Mesenteric fat pad (tissue), 1 donor: ENCODE data around the gene CHD5. TPM values are rescaled to one million over a fixed set of nuclear protein-coding genes. Genes with fewer than 3 reads are reported as not detected.

Experiments used
- DNase-seq: peaks from one replicate; pipeline ENCODE4 v3.0.0-alpha.2; 2020; ENCODE audit warnings: low spot score
- total RNA-seq: library from RNA; stranded (reverse); fragmentation: NEBNext Ultra II Directional; extraction: Animal tissue kit (Norgen Biotek cat#: 25700); gene quantifications from one replicate; pipeline ENCODE4 v1.2.1, GENCODE V29; 2021
- donor health status: DM: yes; HTN: yes; CAD: no.

The CHD5 gene
- total RNA-seq, 1 donor from 2014 or later, result 0.13 TPM

DNA sequence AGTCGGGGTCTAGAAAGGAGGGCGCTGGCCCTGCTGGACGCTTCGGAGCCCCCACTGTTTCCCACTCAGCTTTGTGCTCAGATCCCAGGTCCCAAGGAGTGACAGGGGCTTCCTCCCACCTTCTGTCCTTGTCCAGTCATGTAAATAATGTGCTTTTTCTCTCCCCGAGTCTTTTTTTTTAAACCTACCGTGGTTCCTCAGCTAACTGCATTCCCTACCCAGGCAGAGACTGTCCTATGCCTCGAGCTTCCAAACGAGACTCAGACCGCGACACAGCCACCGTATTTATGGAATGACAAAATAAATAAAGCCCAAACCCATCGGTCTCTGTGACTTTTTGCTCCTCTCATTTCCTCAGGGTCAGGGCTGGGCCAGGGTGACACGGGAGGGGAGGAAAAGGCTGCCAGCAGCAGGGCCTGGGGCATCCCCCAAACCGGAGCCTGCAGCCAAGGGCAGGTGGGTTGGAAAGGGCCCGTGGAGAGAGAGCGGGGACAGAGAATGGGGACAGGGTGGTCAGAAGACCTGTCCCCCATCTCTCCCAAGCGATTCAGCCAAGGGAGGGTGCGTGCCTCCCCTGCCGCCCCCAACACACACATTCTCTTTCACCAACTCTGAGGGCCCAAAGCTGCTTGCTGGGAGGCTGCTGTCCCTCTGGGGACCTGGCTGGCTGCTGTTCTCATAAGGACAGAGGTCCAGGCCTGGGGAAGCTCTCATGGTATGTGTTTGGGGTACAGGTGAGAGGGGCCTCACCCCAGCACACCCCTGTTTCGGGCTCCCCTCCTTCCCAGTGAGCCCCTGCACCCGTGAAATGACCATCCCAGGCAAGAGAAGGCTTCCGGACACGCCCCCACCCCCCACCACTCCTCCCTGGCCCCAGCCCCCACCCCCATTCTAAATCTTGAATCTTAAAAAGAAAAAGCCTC, 79.0 kb downstream of the CHD5 start:
- no peak for DNase-seq

DNA sequence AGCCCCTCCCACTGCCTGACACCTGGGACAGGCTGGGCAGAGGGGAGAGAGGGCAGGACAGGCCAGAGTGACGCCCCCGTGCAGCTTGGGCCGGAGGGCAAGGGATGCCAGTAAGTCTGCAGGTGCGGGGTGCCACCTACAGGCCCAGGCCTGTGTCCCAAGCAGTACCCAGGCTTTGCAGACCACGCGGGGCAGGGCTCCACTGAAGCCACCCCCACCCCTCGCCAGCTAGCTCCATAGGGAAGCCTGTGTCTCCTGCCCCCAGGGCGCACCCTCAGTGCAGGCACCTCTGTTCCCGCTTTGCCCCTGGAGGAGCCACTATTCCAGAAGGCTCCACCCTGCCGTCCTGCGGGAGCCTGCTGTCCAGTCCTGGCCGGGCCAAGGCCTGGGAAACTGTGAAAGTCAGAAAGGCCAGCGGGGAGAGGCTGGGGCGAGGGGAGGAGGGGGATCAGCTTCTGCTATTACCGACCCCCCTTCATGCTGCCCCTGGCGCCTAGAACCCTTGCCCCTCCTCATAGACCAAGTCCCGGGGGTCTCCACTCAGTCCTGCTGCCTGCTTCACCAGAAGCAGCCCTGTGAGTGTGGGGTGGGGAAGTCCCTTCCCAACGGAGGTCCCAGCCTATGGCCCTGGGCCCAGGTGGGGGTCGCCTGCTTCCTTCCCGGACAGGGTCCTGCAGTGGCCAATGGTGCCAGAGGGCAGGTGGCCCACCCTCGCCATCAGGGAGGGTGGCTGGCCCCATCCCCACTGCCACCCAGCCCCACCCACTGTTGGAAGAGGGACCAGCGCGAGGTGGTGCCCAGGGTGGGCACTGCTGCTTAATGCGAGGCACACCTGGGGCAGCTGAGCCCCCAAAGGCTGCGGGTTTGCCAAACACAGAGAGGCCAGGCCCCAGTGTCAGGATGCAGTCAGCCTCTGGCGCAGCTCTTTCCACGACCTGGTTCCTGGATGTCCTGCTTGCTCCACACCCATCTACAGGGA, 80.0 kb downstream of the CHD5 start:
- DNase-seq, result no peak

DNA sequence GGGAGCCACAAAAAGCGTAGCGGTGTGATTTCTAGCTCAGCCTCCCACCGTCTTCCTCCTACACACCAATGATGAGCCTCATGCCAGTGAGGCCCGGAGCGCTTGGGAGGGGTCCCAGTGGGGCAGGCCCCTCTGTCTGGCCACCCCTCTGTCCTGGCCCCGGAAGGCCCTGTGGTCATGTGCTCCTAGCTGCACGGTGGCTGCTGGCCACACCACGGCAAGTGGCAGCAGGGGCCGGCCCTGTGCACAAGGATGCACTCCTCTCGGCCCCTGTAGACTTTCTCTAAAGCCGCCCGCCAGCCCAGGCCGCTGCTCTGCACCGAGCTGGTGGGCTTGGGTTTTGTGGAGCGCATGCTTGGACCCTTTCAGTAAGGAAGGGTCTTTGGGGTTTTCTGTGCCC, 80.8 kb downstream of the CHD5 start:
- DNase-seq, result no peak

DNA sequence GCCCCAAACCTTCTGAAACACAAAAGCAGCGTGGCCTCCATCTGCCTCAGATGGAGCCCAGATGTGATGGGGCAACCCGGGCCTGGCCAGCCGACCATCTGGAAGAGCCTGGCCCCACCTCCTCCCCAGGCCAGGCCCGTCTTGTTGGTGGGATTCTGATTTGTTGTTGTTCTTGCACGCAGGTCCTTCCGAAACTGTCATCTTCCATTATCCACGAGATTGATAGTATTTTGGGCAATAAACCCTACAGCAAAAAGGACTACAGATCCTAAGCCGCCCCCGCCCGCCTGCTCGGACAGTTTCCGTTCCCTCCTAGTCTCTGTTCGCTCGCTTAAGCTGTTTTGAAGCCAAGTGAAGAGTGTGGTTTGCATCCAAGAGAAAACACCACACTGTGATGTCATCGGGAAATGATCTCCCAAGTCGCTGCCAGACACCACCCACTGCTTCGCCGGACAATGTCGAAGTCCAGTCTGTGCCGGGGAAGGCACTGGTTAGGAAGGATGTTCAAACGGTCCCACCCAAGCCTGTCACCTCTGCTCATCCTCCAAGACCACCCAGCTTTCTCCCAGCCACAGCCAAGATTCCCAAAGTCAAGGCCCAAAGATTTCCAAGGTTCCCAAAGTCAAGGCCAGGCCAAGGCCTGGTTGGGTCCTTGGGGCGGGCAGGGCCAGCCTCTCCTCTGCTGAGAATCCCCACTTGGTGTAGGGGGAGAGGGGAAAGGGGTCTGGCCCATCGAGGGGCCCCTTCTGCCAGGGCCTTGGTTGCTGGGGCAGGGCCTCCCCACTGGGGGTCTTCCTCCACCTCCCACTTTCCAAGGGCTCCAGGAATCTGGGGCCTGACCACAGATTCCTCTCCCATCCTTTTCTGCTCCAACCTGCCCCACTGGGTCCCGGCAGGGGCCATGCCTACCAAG, 81.6 kb downstream of the CHD5 start:
- DNase-seq, result no peak

DNA sequence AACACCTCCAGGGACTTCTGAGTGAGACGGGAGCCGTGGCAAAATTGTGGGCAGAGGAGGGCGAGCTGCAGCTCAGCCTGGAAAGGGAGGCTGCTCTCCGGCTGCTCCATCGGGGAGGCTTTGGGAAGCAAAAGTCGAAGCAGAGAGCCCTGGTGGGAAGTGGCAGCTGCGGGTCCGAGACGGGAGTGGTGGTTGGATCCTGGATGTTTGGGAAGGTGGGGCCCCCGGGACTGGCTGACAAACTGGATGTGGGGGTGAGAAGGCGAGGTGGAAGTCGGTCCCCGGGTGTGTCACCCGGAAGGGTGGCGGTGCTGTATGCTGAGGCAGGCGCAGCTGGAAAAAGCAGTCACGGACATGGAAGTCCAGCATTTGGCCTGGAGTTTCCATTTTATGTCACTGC, 82.3 kb downstream of the CHD5 start:
- no peak for DNase-seq

DNA sequence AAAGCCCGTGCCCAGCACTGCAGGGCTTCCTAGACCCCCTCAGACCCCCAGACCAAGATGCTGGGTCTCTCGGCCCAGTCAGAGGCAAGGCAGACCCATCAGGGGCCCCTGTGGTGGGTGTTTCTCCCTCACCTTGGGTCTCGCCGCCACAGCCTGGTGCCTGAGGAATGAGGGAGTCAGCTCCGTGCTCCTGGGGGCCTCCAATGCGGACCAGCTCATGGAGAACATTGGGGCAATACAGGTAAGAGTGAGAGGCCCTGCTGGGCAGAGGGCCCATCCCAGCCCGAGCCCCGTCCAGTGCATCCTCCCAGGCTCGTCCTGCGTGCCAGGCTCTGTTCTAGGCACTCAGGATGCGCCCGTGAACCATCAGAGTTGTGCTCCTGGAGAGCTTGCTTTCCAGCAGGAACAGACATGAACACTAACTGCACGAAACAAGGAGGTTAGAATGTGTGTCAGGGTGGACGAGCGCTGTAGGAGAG, 83.0 kb downstream of the CHD5 start:
- DNase-seq, result no peak

DNA sequence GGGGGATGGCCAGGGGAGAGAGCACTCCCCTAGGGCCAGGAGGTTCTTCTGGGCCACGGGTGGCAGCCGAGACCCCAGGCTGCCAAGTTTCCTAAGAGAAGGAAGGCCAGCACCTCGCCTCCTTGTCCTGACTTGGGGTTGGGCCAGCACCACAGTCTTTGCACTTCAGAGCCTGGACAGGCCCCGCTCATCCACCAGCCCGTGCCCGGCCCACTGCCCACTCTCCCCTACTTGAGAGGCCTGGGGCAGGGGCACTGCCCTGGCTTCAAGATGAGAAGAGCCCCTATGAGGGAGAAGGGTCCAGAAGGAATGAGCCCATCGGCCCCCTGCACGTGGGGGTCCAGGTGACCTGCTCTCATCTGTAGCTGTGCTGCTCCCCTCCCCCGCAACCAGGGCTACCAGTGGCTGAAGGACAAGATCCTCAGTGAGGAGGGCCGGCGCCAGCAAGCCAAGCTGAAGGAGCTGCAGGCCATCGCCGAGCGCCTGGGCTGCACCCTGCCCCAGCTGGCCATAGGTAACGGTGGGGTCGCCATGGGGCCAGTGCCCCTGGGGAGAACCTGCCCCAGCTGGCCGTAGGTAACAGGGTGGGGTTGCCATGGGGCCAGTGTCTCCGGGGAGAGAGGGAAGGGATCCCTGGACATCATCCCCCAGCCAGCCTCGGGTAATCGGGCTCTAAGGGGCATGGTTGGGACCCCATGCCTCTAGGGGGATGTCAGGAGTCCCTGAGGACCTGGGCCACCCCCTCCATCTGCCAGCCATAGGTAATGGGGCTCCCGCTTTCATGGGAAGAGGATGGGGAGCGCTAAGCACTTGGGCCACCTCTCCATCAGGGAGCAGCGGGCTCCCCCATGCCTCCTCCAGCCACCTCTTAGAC, 83.6 kb downstream of the CHD5 start:
- no peak for DNase-seq

DNA sequence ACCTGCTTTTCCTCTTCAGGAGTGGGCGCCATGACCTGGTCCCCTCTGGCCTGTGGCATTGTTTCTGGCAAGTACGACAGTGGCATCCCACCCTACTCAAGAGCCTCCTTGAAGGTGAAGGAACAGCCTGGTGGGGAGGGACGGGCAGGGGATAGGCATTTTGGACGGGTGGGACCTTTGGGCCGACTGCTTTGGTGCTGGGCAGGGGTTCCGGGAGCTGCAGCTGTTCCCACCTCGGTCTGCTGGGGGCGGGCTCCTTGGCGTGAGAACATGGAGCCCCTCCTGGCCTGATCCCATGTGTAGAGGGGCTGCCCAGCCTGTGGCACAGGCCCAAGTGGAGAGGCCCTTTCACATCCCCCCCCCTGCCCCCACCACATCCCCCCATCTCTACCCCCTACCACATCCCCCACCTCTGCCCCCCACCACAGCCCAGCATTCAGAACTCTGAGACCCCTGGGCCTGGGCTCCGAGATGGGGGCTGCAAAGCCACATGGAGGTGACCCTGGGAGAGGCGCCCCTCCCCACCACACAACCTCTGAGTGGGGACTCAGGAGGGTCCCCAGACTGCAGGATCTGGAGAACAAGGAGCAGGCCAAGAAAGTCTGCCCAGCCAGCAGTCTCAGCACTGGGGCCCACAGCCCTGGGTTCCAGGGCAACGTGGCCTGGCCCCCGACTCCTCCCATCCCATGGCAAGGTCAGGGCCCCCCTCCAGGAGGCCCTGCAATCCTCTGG, 84.4 kb downstream of the CHD5 start:
- DNase-seq, result no peak

DNA sequence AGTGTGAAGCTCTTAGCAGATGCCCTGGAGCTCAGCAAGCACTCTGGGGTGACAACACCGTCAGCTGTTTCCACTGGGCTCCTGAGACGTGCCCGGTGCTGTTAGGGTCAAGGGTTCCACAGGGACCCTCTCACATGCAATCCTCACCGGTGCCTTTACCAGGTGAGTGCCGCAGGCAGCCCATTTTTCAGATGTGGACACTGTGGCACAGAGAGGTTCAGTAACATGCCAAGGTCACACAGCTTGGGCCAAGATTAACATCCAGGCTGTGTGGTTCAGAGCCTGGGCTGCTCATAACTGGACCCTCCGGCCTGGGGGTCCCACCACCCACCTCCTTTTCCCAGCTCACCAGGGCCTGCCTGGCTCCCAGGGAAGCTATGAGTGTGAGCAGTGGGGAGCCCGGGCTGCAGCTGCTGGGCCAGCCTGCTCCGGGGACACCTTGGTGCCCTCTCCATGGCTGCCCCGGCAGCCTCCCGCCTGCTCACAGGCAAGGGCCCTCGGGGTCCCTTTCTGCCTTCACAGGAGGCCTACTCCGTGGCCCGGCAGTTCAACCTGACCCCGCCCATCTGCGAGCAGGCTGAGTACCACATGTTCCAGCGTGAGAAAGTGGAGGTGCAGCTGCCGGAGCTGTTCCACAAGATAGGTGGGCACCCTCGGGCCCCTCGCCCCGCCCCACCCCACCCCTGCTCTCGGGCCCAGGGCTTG, 85.2 kb downstream of the CHD5 start:
- no peak for DNase-seq

DNA sequence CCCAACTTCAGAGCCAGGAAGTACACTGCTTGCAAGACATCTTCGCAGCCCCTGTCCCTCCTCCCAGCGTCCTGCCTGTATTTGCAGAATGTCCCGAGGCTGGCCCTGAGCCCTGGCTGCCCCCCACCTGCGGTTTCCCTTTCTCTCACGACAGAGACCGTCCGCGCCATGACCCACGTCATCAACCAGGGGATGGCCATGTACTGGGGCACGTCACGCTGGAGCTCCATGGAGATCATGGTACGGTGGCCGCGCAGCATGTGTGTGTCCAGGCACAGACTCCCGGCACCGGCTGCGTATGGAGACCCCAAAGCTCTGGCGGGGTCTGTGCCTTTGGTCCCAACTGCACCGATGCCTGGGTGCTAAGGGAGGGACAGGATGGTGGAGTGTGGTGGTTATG, 85.9 kb downstream of the CHD5 start:
- no peak for DNase-seq

DNA sequence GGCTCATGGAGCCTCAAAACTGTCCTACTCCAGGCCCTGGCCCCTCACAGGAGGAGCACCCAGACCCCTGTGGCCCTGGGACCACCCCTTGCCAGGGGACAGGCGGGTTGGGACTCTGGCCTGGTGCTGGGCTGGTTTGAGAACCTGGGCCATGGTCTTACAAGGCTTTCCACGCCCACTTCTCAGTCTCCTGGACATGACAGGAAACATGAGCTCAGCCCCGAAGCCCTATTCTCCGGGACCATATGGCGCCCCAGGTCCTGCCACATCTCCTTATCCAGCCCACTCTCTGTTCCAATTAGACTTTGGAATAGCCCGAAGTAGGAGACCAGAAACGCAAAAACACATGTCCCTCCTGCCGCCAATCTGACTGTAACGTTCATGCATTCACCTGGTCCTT, 86.5 kb downstream of the CHD5 start:
- DNase-seq, result no peak

DNA sequence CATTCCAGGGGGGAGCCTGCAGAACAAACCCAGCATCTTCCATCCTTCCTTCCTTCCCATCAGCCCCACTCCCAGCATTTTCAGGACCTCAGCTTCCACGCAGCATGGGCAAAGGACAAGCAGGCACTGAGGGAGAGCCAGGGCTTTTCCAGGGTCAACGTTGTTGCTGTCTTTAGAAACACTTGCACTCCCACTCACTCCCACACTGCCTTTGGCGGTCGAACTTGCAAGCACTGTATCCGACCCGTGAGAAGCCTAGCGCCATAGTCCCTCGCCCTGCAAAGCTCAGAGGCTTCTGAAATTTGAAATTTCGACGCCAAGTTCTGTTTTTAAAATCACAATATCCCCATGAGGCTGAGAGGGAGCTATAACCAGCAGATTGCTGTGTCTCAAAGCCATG, 87.0 kb downstream of the CHD5 start:
- DNase-seq, result no peak

DNA sequence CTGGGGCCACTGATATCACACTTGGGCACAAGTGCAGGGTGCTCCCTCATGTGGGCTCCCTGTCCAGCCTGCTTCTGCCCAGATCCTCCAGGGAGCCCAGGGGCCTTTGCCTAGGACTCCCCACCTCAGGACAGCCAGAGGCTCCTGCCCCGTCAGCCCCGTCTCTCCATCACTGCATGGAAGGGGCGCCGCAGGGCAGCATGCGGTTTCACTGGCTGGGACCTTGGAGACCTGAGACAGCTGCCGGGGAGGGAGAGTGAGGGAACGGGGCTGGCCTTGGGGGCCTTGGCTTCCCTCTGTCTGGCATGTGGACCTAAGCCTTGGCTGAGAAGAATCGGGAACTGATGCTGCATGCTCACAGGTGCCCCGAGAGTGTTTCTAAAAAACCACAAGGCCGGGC, 87.9 kb downstream of the CHD5 start:
- no peak for DNase-seq

DNA sequence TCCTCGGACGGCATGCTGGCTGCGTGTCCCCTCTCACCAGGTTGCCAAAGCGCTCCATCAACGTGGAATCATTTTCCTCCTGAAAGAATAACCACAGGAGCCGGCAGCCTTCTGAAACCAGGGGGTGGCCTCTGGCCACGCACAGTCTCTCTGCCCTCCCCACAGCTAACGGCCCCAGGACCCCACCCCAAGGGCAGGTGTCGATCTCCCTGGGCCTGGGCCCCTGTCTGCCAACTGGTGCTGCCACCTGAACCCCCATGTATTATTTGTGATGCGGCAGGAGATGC, 88.4 kb downstream of the CHD5 start:
- no peak for DNase-seq

DNA sequence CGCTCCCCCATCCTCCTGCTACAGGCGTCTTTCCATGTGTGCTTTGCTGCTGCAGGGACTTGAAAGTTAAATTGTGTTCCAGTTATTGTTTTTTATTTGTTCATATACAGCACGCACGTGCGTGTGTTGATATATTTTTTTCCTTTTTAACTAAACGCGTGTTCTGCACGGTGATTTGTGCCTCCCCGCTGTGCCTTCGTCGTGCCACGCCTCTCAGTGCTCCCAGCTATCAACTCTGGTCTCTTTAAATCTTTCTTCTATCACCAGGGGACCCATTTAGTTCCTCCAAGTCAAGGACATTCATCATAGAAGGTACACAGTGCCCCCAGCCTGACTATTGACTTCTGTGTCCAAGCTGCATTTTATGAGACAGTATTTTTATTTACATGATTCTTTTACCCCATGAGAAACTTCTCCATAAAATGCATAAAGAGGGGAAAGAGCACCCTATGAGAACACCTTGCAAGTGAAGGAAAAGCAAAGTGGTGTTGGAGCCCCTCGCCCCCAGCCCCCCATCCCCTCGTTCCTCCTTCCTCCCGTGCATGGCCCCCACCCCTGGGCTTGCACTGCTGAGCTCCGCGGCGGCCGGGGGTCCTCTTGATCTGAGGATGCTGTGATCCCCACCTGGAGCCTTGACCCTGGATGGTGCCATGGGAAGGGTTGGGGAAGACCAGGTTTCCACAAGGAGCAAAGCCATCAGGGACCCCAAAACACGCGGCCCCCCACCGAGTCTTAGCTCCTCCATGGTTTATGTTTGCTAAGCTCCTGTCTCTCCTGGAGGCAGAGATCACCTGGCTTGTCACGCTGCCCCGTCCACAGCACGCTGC, 88.9 kb downstream of the CHD5 start:
- no peak for DNase-seq

DNA sequence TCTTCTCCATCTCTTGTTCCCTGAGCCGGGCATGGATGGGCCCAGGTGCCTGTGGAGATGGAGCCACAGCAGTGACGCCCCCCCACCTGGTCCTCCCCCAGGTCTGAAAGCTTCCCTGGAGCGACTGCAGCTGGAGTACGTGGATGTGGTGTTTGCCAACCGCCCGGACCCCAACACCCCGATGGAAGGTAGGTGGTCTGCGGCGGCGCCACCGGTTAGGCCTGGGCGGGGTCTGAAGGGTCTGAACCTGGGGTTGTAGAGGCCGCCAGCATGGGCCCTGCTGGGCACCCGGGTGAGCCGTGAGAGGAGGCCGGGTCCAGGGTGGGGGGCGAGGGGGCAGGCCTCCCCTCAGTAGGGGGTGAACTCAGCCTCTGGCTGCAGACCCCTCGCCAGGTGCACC, 89.8 kb downstream of the CHD5 start:
- DNase-seq, result no peak

DNA sequence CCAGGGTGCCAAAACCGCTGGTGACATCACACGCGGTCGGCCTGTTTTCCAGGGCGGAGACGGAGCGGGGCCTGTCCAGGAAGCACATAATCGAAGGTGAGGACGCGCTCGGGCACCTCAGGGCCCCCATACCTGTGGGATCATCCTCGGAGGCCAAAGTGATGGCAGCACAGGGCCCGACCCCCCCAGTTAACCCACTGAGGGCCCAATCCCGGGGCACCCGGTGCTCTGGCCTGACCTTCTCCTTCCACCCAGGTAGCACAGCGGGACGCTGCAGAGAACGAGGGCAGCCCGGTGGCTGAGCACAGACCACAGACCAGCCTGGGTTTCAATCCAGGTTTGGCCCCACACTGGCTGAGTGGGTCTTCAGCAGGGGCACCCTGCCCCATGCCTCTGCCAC, 91.2 kb downstream of the CHD5 start:
- DNase-seq, result no peak

DNA sequence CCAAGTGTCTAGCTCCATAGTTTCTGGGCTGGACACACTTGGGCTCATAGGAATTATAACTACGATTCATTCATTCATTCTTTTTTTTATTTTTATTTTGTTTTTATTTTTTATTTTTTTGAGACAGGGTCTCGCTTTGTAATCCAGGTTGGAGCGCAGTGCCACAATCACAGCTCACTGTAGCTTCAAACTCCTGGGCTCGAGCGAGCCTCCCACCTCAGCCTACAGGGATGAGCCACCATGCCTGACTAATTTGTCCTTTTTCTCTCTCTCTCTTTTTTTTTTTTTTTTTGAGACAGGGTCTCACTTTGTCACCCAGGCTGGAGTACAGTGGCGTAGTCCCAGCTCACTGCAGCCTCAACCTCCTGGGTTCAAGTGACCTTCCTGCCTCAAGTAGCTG, 92.2 kb downstream of the CHD5 start:
- no peak for DNase-seq
